Mucosa of descending colon (tissue), 3 donors: Measurements from ENCODE around the gene GLYR1. TPM values are rescaled to one million over a fixed set of nuclear protein-coding genes. Genes with fewer than 3 reads are reported as not detected.

Experiments used
- ATAC-seq: fragments of 200-7000 bp; cut with Tn5 transposase; one replicate; pipeline ENCODE4 v1.9.1; 2020; ENCODE audit warnings: mild to moderate bottlenecking, moderate library complexity
- DNase-seq, 3 donors: peaks; one replicate each; pipeline ENCODE4 v3.0.0-alpha.2; 2020
- H3K36me3 ChIP-seq: fragments of 200-600 bp; one replicate; pipeline ENCODE4 v1.8.0; 2021; ENCODE audit warnings: low read depth, mild to moderate bottlenecking
- H3K4me1 ChIP-seq: fragments of 200-600 bp; one replicate; pipeline ENCODE4 v1.8.0; 2021; ENCODE audit warnings: low read depth, mild to moderate bottlenecking
- H3K4me3 ChIP-seq: fragments of 200-600 bp; one replicate; pipeline ENCODE4 v1.8.0; 2021; ENCODE audit warnings: mild to moderate bottlenecking
- H3K9me3 ChIP-seq: fragments of 200-600 bp; one replicate; pipeline ENCODE4 v1.8.0; 2021; ENCODE audit warnings: mild to moderate bottlenecking
- CTCF ChIP-seq: fragments of 200-600 bp; IDR thresholded peaks from one replicate; pipeline ENCODE4 v1.8.0; 2022; ENCODE audit warnings: antibody characterized with exemption, mild to moderate bottlenecking
- intact Hi-C, 2 donors: fragments of 100-400 bp; cut with DNase I in 1 of 2; cut with micrococcal nuclease in 1 of 2; formaldehyde crosslinking; loops; one replicate each; pipeline versions ENCODE4 v1.11.0 to v1.11.1; 2022; cut with DNase I, micrococcal nuclease
- total RNA-seq, 3 donors: library from RNA; stranded (reverse); fragmentation: NEBNext Ultra II Directional in 2 of 3; extraction: Animal tissue kit (Norgen Biotek cat#: 25700) in 2 of 3; gene quantifications; one replicate each; pipeline versions ENCODE4 v1.2.1 to v1.2.4, GENCODE V29; 2021 to 2023
- donor health status: DM: no; HTN: no; CAD: no; lungs with moderate emphysema.
- donor health status: DM: no; HTN: no; CAD: no.
- donor health status: DM: no; HTN: yes; CAD: no.

Gene GLYR1
- total RNA-seq, 3 donors from 2014 or later: 110 to 123 (median 111) TPM

GRCh38 chr16:4795828-4796572 lies 51.1 kb downstream of the GLYR1 start:
- H3K4me1 ChIP-seq: peaks cover 18% of the 10 kb centered on the region
- DNase-seq: peak in 2 of 3 donors; percentile 34 to 73
- ATAC-seq: peak; percentile 68

GRCh38 chr16:4795181-4795827 lies 51.8 kb downstream of the GLYR1 start, which contains the start of gene SMIM22:
SMIM22 (plus strand) TSS chr16:4795369; CDS start chr16:4795735, 366 bp downstream.
- Histone ChIP-seq H3K4me1 (peaks cover 14% of the 10 kb centered on the region), H3K9me3 (no peaks in the 10 kb centered on the region), H3K4me3 (peak within 1 kb of the TSS; percentile 24), H3K36me3 (no peaks in the 10 kb centered on the region)
- TF ChIP-seq CTCF: no peak
- DNase-seq: peak; percentile 86 to 88 (median 86)
- intact Hi-C loops: no loop called here
- ATAC-seq: peak; percentile 90

More at GRCh38 chr16:4795828-4796572, 51.1 kb downstream of the GLYR1 start:
- H3K9me3 ChIP-seq: no peaks in the 10 kb centered on the region
- intact Hi-C loops: no loop called here
- H3K4me3 ChIP-seq: peak overlapping the region; percentile 24
- H3K36me3 ChIP-seq: no peaks in the 10 kb centered on the region
- no peak for TF ChIP-seq CTCF

- intact Hi-C loops: no loop called here
- Histone ChIP-seq H3K4me3 (no peak overlapping the region), H3K36me3 (no peaks in the 10 kb centered on the region), H3K9me3 (no peaks in the 10 kb centered on the region), H3K4me1 (peaks cover 8% of the 10 kb centered on the region)
- ATAC-seq: no peak
- TF ChIP-seq CTCF: no peak
- no peak for DNase-seq
Observed at GRCh38 chr16:4792951-4793513, 54.1 kb downstream of the GLYR1 start.

GRCh38 chr16:4790871-4791270 lies 56.2 kb downstream of the GLYR1 start:
- no peak for DNase-seq
- no peak for TF ChIP-seq CTCF
- Histone ChIP-seq H3K36me3 (no peaks in the 10 kb centered on the region), H3K4me1 (no peaks in the 10 kb centered on the region), H3K4me3 (no peak overlapping the region), H3K9me3 (no peaks in the 10 kb centered on the region)
- ATAC-seq: no peak
- intact Hi-C loops: no loop called here

GRCh38 chr16:4790261-4790660 lies 56.8 kb downstream of the GLYR1 start:
- no peaks in the 10 kb centered on the region for H3K9me3 ChIP-seq
- peak; percentile 5 for ATAC-seq
- H3K4me1 ChIP-seq: no peaks in the 10 kb centered on the region
- TF ChIP-seq CTCF: no peak
- DNase-seq: no peak
- H3K36me3 ChIP-seq: no peaks in the 10 kb centered on the region
- no peak overlapping the region for H3K4me3 ChIP-seq
- intact Hi-C loops: no loop called here
